ENCODE measurements around the gene PSMB3. TPM values are rescaled to one million over a fixed set of nuclear protein-coding genes. Genes with fewer than 3 reads are reported as not detected.

The PSMB3 gene
- total and polyA plus RNA-seq, 7 donors, result 135 to 280 (median 198) TPM

DNA sequence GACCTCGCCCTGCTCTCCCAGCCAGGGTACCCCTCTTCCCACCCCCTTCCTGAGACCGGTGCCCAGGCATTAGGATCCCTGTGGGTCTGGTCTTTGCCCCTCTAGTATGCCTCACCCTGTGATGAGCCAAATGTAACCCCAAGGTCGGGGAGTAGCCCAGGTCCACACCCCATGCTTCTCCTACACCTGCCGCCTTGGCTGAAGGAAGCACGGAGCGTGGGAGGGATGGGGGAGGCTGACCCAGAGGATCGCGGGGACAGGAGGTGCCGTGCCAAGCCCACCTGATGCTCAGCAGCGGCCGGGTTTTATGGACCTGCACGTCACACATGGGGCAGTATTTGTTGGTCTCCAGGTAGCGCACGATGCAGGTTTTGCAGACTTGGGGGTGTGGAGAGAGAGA lies 13.2 kb upstream of the PSMB3 start:
- H3K27me3 ChIP-seq, result no peaks in the 10 kb centered on the region
- H3K4me1 ChIP-seq, result peaks cover 0 to 49% (median 33%) of the 10 kb centered on the region in 4 donors
- intact Hi-C loops (cut with DNase I), result no loop called here
- TF ChIP-seq POLR2A (IDR thresholded peaks at IDR 0.05), result no peak
- no peak for TF ChIP-seq EP300 (IDR thresholded peaks at IDR 0.05)
- peaks cover 0 to 48% (median 13%) of the 10 kb centered on the region in 4 donors for H3K36me3 ChIP-seq
- no peak for DNase-seq
- H3K27ac ChIP-seq, result no peak overlapping the region
- H3K9me3 ChIP-seq, result no peaks in the 10 kb centered on the region
- no peak overlapping the region for H3K4me3 ChIP-seq
- WGBS, 2 donors, result 19 to 69% methylated on average over 14 of the region's 14 CpGs

DNA sequence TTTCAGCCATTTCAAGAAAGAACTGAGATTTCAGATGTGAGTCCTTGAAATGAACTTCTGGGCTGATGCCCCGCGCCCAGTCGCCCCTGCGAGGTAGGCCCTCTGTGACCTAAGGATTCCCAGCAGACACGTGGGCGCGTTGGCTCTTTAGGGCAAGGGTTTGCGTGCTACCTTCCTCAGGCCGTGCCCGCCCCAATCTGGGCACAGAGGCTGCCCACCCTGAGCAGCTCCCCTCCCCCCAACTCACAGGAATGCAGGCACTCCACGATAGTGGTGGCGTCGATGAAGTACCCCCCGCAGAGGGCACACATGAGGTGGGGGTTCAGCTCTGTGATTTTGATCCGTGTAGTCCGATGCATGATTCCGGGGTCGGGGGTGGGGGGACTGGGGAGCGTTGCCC lies 12.5 kb upstream of the PSMB3 start:
- Histone ChIP-seq H3K4me3 (no peak overlapping the region), H3K27ac (no peak overlapping the region), H3K36me3 (peaks cover 0 to 48% (median 13%) of the 10 kb centered on the region in 4 donors), H3K27me3 (no peaks in the 10 kb centered on the region), H3K4me1 (peaks cover 0 to 49% (median 32%) of the 10 kb centered on the region in 4 donors), H3K9me3 (no peaks in the 10 kb centered on the region)
- no peak for TF ChIP-seq POLR2AphosphoS5 (IDR thresholded peaks at IDR 0.05)
- TF ChIP-seq POLR2A (IDR thresholded peaks at IDR 0.05), result no peak
- TF ChIP-seq EP300 (IDR thresholded peaks at IDR 0.05), result no peak
- TF ChIP-seq, protein P1, sequence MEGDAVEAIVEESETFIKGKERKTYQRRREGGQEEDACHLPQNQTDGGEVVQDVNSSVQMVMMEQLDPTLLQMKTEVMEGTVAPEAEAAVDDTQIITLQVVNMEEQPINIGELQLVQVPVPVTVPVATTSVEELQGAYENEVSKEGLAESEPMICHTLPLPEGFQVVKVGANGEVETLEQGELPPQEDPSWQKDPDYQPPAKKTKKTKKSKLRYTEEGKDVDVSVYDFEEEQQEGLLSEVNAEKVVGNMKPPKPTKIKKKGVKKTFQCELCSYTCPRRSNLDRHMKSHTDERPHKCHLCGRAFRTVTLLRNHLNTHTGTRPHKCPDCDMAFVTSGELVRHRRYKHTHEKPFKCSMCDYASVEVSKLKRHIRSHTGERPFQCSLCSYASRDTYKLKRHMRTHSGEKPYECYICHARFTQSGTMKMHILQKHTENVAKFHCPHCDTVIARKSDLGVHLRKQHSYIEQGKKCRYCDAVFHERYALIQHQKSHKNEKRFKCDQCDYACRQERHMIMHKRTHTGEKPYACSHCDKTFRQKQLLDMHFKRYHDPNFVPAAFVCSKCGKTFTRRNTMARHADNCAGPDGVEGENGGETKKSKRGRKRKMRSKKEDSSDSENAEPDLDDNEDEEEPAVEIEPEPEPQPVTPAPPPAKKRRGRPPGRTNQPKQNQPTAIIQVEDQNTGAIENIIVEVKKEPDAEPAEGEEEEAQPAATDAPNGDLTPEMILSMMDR (IDR thresholded peaks at IDR 0.05), result no peak
- intact Hi-C loops (cut with DNase I), result no loop called here
- DNase-seq, result no peak
- 82 to 91% methylated on average over 19 of the region's 19 CpGs for WGBS, 2 donors

DNA sequence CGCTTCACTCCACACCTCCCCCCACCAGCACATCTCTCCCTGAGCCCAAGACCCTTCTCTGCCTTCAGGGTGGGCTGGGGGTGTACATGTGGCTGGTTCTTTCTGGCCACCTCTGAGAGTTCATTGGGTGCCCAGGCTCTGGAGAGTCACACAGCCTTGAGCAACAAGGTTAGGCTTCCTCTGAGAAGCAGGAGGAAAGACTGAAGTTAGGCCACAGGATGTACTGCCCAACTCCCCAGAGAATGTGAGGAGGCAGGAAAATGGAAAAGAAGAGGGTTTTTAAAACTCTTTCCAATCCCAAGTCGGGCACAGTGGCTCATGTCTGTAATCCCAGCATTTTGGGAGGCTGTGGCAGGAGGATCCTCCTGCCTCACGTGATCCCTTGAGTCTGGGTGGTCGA lies 11.7 kb upstream of the PSMB3 start:
- Histone ChIP-seq H3K36me3 (peaks cover 0 to 42% (median 12%) of the 10 kb centered on the region in 4 donors), H3K4me3 (no peak overlapping the region), H3K27ac (peak overlapping the region in 3 of 4 donors; percentile 84 to 88 (median 86)), H3K4me1 (peaks cover 0 to 45% (median 30%) of the 10 kb centered on the region in 4 donors), H3K9me3 (no peaks in the 10 kb centered on the region), H3K27me3 (no peaks in the 10 kb centered on the region)
- intact Hi-C loops (cut with DNase I), result no loop called here
- WGBS, 2 donors, result 67 to 81% methylated on average over 4 of the region's 4 CpGs
- no peak for DNase-seq
- no peak for TF ChIP-seq POLR2A (IDR thresholded peaks at IDR 0.05)
- no peak for TF ChIP-seq POLR2AphosphoS5 (IDR thresholded peaks at IDR 0.05)
- TF ChIP-seq, protein P1 (IDR thresholded peaks at IDR 0.05), result no peak
- TF ChIP-seq EP300 (IDR thresholded peaks at IDR 0.05), result no peak

DNA sequence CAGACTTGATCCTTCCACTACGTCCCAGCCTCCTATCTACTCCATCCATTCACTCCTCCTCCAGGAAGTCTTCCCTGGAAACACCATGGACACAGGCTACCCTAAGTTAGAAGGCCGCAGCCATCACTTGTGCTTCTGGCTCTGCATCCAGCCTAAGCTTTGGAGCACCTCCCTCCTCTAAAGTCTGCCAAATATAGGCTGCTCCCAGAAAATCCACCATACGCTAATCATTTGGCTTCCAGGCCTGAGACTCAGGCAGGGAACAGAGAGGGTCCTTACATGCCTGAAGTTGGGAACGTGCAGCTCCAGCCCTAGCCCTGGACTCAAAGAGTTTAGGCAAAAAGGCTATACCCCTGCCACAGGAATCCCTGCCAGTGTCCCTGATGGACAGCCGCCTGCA lies 11.1 kb upstream of the PSMB3 start:
- H3K4me1 ChIP-seq, result peaks cover 0 to 51% (median 33%) of the 10 kb centered on the region in 4 donors

DNA sequence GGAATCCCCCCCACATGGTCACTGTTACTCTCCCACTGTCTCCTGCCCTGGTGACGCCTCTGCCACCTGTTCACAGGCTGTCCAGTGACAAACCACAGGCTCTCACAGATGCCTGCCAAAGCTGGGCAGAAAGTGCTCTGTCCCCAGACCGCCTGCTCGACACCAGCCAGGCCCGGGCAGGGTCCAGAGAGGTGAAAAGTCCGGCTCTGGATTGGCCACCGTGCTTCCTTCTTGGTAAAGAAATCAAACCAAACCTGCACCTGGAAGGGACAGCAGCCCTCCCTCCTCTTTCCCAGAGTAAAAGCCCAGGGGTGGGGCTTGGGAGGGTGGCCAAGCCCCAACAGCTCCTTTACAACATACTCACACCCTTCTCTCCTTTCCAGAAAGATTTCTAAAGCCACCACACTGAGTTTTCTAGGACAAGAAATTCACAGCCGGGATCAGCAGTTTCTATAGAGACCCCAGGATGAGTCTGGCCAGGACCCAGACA lies 10.6 kb upstream of the PSMB3 start:
- Histone ChIP-seq H3K4me1 (peaks cover 0 to 56% (median 38%) of the 10 kb centered on the region in 4 donors), H3K9me3 (no peaks in the 10 kb centered on the region), H3K4me3 (no peak overlapping the region), H3K27me3 (no peaks in the 10 kb centered on the region), H3K27ac (peak overlapping the region; percentile 80 to 88 (median 85)), H3K36me3 (peaks cover 0 to 32% (median 9%) of the 10 kb centered on the region in 4 donors)
- TF ChIP-seq EP300 (IDR thresholded peaks at IDR 0.05) (no peak), POLR2A (IDR thresholded peaks at IDR 0.05) (no peak), POLR2AphosphoS5 (IDR thresholded peaks at IDR 0.05) (no peak)
- TF ChIP-seq, protein P1 (IDR thresholded peaks at IDR 0.05), result no peak
- intact Hi-C loops (cut with DNase I), result no loop called here
- 6 to 51% methylated on average over 7 of the region's 7 CpGs for WGBS, 2 donors
- peak; percentile 82 for DNase-seq

More for the DNA sequence above, 11.1 kb upstream of the PSMB3 start:
- H3K27me3 ChIP-seq, result no peaks in the 10 kb centered on the region
- H3K4me3 ChIP-seq, result no peak overlapping the region
- H3K9me3 ChIP-seq, result no peaks in the 10 kb centered on the region
- peaks cover 0 to 35% (median 9%) of the 10 kb centered on the region in 4 donors for H3K36me3 ChIP-seq
- 42 to 74% methylated on average over 5 of the region's 5 CpGs for WGBS, 2 donors
- TF ChIP-seq, protein P1 (IDR thresholded peaks at IDR 0.05), result no peak
- TF ChIP-seq POLR2A (IDR thresholded peaks at IDR 0.05) (no peak), EP300 (IDR thresholded peaks at IDR 0.05) (no peak), POLR2AphosphoS5 (IDR thresholded peaks at IDR 0.05) (no peak)
- intact Hi-C loops (cut with DNase I), result no loop called here
- peak overlapping the region; percentile 80 to 88 (median 85) for H3K27ac ChIP-seq
- DNase-seq, result no peak
